Measurements from ENCODE around the gene ATP4A.

ATP4A gene

DNA sequence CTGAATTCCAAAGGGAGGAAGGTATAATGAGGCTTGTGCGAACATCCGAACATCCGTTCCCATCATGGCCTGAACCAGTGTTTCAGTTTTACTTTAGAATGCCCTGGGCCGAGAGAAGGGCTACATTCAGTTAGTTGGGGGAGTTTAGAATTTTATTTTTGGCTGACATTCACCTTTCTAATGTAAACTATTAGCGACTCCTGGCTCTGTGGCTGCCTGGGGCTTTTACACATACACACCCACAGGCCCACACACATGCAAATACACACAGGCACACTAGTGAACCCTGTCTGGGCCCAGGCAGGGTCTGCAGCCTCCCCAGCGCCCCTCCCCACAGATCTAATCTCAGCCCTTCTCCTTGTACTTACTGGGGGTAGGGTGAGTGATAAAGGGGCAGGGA, 24.1 kb downstream of the ATP4A start:
- no peaks in the 10 kb centered on the region for H3K4me1 ChIP-seq (ENCODE audit: control insufficient read depth in 1 of 2, insufficient read depth in 1 of 2, low read depth in 1 of 2, low read length in 1 of 2)
- TF ChIP-seq, protein P1, sequence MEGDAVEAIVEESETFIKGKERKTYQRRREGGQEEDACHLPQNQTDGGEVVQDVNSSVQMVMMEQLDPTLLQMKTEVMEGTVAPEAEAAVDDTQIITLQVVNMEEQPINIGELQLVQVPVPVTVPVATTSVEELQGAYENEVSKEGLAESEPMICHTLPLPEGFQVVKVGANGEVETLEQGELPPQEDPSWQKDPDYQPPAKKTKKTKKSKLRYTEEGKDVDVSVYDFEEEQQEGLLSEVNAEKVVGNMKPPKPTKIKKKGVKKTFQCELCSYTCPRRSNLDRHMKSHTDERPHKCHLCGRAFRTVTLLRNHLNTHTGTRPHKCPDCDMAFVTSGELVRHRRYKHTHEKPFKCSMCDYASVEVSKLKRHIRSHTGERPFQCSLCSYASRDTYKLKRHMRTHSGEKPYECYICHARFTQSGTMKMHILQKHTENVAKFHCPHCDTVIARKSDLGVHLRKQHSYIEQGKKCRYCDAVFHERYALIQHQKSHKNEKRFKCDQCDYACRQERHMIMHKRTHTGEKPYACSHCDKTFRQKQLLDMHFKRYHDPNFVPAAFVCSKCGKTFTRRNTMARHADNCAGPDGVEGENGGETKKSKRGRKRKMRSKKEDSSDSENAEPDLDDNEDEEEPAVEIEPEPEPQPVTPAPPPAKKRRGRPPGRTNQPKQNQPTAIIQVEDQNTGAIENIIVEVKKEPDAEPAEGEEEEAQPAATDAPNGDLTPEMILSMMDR (IDR thresholded peaks at IDR 0.05), result no peak
- H3K36me3 ChIP-seq, result no peaks in the 10 kb centered on the region
- H3K9me3 ChIP-seq, result no peaks in the 10 kb centered on the region
- no peak overlapping the region for H3K27ac ChIP-seq
- no peak overlapping the region for H3K4me3 ChIP-seq (ENCODE audit: low read depth in 1 of 2, low read length in 1 of 2)
- peaks cover 25% of the 10 kb centered on the region for H3K27me3 ChIP-seq

DNA sequence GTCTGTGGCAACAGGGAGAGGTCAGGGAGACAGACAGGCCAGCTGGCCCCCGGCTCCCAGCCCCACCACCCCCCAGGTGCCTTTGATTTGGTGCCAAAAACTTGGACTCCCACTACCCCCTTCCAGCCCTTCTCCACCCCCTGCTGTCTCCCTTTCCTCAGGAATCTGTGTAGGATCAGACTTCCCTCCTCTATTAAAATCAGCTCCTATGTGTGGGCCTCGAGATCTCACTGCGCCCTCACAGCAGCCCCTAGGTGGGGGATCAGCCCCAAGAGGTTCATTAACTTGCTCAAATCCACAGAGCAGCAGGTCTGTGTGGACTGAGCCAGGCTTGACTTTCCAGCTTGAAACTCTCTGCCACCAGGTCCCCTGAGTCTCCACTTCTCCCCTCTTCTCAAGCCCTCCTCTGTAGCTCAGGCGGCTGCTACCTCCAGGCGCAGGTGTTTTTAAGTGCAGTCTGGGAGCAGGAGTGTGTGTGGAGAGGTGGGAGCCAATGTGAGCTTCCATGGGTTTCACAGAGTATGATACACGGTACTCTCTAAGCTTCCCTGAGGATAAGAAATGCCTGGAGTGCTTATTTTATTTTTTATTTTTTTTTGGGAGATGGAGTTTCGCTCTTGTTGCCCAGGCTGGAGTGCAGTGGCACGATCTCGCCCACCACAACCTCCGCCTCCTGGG, 28.5 kb downstream of the ATP4A start:
- Histone ChIP-seq H3K4me3 (ENCODE audit: low read depth in 1 of 2, low read length in 1 of 2) (no peak overlapping the region), H3K27me3 (peaks cover 62% of the 10 kb centered on the region), H3K36me3 (no peaks in the 10 kb centered on the region), H3K27ac (no peak overlapping the region), H3K9me3 (no peaks in the 10 kb centered on the region), H3K4me1 (ENCODE audit: control insufficient read depth in 1 of 2, insufficient read depth in 1 of 2, low read depth in 1 of 2, low read length in 1 of 2) (no peaks in the 10 kb centered on the region)
- TF ChIP-seq, protein P1 (IDR thresholded peaks at IDR 0.05), result no peak

DNA sequence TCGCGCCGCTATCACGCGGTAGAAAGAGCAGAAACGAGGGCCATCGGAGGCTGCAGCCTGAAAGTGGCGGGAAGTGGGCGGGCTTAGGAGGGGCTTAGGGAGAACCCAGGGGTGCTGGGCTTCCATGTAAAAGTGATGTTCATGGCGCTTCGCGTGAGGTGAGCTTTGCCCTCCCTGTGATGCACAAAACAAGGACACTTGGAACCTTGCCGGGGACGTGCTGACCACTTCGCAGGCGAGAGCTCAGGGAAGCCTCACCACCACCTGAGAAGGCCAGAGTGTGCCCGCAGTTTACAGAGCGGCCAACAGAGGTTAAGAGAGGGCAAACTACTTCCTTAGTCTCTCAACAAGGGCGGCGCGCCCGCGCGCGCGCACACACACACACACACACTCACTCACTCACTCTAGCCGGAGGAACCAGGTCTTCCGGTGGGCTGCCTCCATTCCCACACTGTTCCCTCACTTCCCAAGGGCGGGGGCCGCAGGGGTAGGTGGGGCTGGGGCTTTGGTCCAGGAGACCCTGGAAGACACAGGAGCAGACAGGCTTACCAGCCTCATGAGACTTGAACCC, 29.6 kb downstream of the ATP4A start:
- H3K4me1 ChIP-seq (ENCODE audit: control insufficient read depth in 1 of 2, insufficient read depth in 1 of 2, low read depth in 1 of 2, low read length in 1 of 2), result no peaks in the 10 kb centered on the region
- H3K36me3 ChIP-seq, result no peaks in the 10 kb centered on the region
- no peak overlapping the region for H3K27ac ChIP-seq
- peaks cover 72% of the 10 kb centered on the region for H3K27me3 ChIP-seq
- no peaks in the 10 kb centered on the region for H3K9me3 ChIP-seq
- TF ChIP-seq, protein P1 (IDR thresholded peaks at IDR 0.05), result no peak
- no peak overlapping the region for H3K4me3 ChIP-seq (ENCODE audit: low read depth in 1 of 2, low read length in 1 of 2)

DNA sequence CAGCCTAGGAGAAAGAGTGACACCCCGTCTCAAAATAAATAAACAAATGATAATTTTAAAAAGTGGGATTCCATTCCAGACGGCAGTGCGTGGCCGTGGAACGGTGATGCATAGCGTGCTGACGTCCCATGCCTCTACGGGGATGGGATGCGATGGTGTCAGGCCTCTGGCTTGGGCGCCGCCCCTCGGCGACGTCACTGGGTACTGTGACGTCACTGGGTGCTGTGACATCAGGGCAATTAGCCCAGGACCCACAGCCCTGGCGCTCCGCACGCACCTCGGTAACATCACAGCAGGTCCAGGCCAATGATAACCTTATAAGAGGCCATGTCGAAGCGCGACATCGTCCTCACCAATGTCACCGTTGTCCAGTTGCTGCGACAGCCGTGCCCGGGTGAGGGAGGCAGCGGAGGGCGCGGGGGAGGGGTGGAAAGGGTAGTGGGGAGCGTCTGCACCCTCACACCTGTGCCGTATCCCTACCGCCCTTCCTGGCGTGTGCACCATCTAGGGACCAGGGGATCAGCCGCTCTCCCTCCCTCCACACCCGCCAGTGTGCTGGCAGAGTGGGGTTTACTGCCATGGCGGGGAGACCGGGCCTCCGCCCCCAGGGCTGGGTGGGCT, 30.1 kb downstream of the ATP4A start, which contains the start of gene GAPDHS:
TSS of gene GAPDHS (plus strand) at position 256 of the 621 bp plus-strand sequence. CDS start at position 328, 72 bp downstream.
- TF ChIP-seq, protein P1 (IDR thresholded peaks at IDR 0.05), result no peak
- Histone ChIP-seq H3K9me3 (no peaks in the 10 kb centered on the region), H3K4me1 (ENCODE audit: control insufficient read depth in 1 of 2, insufficient read depth in 1 of 2, low read depth in 1 of 2, low read length in 1 of 2) (no peaks in the 10 kb centered on the region), H3K4me3 (ENCODE audit: low read depth in 1 of 2, low read length in 1 of 2) (no peak within 1 kb of the TSS), H3K27me3 (peaks cover 77% of the 10 kb centered on the region), H3K36me3 (no peaks in the 10 kb centered on the region), H3K27ac (no peak within 1 kb of the TSS)

DNA sequence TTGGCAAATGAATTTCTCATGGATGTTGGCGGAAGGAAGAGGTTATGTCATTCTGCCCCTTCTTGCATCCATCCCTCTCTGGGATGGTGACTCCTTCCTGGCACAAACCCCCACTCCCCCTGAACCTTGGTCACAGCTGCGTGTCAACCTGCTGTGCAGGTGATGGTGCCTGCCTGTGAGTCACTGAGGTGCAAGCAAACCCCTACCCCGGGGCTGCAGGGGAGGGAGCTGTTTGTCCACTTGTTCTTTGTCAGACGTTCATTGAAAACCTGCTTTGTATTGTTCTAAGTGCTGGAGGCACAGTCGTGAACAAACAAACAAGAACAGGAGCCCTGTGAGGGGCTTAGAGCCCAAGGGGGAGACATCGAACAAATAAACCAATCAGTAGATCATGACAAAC, 32.2 kb downstream of the ATP4A start:
- TF ChIP-seq, protein P1 (IDR thresholded peaks at IDR 0.05), result no peak
- no peaks in the 10 kb centered on the region for H3K9me3 ChIP-seq
- H3K27ac ChIP-seq, result no peak overlapping the region
- no peaks in the 10 kb centered on the region for H3K4me1 ChIP-seq (ENCODE audit: control insufficient read depth in 1 of 2, insufficient read depth in 1 of 2, low read depth in 1 of 2, low read length in 1 of 2)
- H3K36me3 ChIP-seq, result no peaks in the 10 kb centered on the region
- peaks cover 72% of the 10 kb centered on the region for H3K27me3 ChIP-seq
- no peak overlapping the region for H3K4me3 ChIP-seq (ENCODE audit: low read depth in 1 of 2, low read length in 1 of 2)

Data from neutrophil (primary cell).